Activated CD4-positive, alpha-beta T cell treated with anti-CD3 and anti-CD28 coated beads for 4 hours (primary cell): Measurements from ENCODE around the gene SEZ6.

ENCODE experiments used
- DNase-seq, 2 donors: peaks; one replicate each; pipeline ENCODE4 v3.0.0-alpha.2; 2020

The SEZ6 gene

DNA sequence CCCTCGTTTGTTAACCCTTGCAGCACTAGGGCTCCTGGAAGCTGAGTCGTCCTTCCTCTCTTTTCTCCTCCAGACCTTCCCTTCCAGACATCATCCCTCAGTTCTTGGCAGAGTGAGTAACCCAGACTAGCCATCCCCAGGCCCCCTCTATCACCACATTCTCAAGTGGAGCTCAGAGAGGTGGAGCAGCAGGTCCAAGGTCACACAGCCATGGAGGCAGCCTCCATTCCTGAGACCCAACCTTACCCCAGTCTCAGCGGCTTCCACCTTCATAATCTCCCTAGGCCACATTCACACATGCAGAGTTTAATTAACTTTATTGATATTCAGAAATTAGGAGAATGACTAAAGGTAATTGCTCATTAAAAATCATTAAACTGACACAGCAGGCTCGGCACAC lies 3.0 kb downstream of the SEZ6 start:
- no peak for DNase-seq

DNA sequence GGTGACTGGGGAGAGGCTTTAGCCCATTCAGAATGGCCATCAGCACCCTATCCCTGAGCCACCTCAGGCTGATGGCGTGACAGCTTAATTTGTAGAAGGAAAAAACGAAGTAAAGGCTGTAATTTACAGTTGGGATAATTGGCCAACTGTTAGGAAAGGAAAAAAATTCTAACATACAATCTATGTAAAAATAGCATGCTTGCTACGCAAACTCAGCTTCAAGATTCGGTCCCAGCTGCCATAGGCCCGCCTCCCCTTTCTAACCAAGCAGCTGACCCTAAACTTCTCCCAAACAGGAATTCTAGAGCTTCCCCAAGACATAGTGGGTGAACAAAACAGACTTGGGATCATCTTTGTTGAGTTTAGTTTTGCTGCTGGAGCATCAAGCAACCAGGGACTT lies 4.9 kb downstream of the SEZ6 start:
- no peak for DNase-seq

DNA sequence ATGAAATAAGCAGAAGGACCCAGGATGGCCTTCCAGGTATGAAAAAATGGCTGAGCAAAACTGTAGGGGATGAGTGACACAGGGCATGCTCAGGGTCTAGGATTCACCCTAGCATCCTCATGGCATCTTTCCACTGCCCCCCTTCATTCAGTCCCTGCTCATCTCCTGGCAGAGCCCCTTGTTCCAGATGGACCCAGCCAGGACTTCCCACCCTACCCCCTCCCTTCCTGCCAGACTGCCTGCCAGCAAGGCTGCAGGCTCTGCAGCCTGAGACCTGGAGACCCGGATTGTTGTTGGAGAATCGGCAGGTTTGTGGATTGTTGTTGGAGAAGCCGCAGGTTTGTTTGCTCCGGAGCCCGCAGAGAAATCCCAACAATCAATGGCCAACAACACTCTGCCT lies 6.6 kb downstream of the SEZ6 start:
- no peak for DNase-seq

DNA sequence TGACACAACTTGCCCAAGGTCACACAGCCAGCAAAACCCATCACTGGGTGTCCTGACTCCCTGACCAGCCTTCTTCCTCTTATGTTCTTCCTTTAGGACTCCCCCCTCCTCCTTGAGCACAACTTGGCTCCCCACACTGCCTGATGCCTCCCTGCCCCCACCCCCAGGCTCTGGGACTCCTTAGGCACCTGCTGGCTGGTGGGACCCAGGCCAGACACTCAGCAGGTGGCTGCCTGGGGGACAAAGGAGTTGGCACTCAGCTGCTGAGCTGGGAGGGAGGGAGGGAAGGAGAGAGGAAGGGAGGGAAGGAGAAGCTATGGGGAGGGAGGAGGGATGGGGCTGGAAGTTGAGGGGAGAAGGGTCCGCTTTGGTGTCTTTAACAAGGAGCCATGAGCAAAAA lies 8.0 kb downstream of the SEZ6 start:
- no peak for DNase-seq

DNA sequence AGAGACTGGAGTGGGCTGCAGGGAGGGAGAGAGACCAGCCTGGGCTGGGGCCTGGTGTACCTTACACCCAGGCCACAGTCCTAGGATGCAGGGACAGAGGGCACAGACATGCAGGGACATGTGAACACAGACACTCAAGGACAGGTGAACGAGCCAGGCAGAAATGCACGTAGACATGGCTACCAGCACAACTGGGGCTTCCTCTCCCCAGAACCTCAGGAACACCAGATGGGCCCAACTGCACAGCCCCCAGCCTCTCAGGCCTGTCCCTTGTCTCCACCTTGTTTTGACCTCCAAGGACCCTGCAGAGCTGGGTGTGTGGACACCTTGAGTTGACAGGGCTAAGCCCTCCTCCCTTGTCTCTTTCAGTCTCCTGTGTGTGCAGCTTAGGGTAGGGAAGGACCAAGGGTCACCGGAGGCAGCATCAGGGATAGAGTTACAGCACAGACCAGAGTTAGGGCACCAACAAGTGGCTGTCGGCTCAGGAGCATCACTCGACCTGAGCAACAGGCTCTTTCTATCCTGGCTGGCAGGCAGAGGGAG lies 9.2 kb downstream of the SEZ6 start:
- no peak for DNase-seq

DNA sequence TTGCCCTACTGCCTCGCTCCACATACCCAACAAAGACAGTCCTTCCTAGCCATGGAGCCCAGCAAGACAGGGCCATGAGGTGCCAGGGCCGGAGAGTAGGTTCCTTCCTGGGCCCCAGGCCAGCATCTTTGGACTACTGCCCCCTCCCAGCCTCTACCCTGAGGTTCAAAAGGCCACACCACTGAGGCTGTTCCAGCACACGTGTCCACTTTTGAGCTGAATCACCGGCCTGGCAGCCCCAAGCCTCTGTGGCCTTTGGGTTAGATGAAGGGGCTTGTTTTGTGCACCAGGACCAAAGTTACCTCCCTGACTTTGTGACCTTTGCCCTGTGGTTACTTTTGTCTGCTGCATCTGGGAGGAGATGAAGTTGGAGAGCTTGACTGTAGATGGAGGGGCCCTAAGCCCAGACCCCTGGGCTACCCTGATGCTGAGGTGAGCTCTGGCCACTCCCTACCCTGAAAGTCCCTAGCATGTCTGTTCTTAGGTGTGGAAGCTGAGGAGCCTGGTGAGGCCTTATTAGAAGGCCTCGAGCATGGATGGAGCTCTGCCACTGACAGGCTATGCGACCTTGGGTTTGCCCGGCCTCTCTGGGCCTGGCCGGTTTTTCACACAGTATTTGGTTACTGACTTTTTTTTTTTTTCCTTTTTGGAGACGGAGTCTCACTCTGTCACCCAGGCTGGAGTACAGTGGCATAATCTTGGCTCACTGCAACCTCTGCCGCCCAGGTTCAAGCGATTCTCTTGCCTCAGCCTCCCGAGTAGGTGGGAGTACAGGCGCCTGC lies 12.0 kb downstream of the SEZ6 start:
- DNase-seq = no peak

DNA sequence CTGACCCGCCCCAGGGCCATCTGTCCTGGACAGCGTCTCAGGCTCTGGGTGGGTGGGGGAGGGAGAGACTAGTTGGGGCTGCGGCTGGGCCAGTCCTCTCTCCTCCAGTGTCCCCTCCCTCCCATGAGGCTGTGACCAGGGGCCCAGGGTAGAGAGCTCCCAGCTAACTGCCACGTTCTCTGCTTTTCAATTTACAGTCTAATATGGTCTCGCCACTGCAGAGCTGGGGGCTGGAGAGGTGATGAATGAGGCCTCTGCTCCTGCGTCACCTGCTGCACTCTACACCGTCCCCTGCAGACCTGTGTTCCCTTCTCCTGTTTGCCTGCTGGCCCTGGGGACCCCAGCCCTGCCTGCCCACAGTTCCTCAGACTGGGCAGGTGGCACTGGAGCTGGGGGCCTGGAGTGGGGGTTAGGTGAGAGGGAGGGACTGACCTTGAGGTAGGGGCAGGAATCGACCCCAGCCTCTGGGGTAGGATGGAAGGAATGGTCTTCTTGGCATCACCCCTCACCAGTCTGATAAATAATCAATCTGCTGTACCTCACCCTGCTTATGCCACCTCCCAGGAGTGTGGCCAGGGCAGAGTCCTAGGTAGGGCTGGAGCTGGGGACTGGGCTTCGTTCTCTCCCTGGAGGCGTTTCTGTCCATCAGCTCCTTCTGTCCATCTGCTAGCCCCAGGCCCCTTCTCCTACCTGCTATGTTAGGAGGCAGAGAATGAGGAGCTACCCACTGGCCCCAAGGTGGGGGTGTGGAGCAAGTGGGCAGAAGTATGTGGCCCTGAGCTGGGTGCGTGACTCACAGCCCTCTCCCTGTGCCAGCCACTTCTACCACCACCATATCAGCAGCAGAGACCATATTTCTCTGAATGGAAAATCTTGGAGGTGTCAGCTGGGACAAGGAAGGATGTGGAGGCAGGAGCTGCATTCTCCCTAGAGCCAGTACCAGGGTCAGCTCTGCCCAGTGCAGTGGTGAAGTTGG lies 12.9 kb downstream of the SEZ6 start:
- no peak for DNase-seq

DNA sequence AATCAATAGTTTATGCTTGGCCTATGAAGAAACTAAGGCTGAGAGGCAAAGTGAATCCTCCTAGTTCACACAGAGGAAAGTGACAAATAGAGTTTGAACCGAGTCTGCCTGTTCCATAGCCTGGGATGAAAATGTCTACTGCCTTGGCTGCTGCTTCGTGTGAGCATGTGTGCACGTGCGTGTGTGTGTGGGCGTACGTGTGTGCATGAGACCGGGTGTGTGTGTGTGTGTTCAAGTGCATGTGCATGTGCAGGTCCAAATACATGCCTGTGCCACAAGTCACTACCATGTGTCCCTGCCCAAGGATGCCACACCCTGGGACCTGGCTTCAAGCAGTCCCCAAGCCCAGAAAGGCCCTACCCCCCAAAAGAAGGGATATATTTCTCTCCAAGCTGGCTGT lies 13.6 kb downstream of the SEZ6 start:
- DNase-seq = no peak

DNA sequence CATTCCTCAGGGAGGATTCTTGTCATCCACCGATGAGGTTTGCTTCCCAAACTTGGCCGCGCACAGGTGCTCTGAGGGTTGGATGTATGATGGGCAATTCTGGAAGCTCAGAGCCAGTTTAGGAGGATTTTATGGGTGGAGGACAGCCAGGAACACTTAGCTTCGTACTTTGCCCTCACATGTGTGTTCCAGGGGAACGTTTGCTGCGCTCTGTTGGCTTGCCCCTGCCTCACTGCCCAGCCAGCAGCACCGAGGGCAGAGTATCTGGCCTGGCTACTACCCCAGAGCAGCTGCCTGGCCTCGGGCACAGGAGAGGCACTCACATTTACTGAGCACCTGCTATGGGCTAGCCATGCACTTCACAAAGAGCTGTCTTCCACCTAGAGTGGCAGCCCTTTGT lies 14.1 kb downstream of the SEZ6 start:
- DNase-seq = no peak

DNA sequence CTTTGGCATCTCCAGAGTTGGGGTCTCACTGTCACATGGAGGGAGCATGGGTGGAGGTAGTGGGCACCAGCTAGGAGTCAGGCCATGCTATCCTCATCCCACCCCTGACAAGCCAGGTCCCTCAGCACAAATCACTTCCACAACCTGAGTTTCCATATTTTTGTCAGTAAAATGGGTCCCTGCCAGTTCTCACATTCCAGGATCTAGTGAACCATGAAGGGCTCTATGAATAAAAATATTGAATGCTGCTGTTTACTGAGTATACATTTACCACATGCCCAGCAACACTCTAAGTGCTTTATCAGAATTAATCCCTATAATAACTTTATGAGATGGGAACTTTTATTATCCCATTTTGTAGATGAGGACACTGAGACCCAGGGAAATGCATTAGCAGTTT lies 16.8 kb downstream of the SEZ6 start:
- DNase-seq = no peak

DNA sequence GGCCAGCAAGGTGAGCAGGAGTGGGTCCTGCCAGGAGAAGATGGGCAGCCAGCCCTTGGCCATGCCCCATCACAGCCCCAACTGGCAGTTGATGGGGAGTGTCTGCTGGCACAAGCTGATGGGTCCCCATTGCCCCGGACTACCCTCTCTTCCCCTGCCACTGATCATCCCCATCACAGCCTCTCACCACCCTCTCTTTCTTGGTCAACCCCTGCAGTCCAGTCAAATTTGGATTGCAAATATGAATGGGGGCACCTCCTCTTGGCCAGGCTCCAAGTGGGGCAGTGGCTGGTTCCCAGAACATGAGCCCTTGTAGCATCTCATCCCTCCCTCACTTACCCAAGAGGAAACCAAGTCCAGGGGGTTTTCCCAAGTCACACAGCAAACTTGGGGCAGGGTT lies 17.4 kb downstream of the SEZ6 start:
- no peak for DNase-seq

DNA sequence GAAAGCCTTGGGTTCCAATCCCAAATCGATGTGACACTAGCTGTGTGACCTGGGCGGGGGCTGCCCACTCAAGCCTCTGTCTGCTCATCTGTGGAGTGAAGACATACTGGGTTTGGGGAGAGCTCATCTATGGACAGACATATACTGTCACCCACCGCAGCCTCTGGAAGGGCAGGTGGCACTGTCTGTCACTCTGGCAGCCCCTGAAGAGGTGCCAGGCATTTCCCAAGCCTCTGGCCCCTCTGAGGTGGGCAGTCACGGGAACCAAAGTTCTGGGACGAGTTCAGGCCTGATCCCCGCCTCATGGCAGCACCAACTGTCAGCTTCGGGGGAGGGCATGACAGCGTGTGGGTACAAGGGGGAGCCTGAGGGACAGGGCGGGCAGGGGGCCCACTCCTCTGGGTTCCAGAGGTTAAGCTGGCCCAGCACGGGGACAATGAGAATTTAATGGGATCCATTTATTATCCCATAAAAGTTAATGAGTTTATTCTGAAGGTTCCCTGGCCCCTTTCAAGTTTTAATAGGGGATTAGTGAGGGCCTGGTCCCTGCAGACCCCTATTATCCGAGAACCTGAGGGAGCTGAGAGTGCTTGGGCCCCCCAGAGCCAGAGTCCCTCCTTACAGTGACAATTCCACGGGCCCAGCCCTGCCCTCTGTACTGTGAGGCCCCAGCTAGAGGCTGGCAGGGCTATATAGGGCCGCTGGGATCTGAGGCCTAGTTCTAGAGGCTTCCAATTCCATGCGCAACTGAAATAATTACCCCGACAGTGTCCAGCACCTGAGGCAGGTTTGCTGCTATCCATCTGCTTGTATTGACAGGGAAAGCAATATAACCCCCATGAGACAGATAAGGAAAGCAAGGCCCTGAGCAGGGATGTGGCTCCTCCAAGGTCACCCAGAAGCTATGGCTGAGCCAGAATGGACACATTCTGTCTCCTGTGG lies 18.8 kb downstream of the SEZ6 start:
- DNase-seq = no peak

DNA sequence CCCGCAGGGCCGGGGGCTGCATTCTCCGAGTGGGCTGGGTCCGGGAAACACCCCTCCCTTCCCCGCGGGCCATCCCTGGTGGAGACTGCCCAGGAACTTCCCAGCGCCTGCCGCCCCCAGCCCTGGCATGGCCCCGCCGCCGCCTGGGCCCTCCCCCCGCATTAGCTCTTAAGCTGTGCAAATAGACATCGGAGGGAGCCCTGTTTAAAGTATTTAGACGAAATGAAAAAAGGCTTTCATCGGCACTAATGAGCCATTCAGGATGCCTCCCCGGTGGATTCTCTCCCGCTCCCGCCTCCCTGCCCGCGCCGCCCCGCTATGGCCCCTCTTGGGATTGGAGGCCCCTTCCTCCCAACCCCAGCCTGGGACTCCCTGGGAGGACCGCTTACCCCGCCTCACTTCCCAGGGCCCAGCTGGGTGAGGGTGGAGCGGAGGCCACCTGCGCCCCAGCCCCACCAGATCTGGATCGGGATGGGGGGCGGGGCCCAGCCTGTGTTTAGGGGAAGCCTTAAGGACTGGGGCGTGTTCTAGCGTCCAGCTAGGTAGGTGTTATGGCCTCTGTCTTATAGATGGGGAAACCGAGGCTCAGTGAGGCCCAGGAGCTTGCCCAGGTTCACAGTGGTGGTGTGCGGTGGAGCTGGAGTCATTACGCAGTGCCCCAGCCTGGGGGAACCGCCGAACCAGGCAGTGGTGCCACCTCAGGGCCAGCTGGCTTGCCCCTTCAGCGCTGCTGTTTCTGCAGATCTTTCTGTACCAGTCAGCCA lies 19.7 kb downstream of the SEZ6 start:
- DNase-seq = no peak

DNA sequence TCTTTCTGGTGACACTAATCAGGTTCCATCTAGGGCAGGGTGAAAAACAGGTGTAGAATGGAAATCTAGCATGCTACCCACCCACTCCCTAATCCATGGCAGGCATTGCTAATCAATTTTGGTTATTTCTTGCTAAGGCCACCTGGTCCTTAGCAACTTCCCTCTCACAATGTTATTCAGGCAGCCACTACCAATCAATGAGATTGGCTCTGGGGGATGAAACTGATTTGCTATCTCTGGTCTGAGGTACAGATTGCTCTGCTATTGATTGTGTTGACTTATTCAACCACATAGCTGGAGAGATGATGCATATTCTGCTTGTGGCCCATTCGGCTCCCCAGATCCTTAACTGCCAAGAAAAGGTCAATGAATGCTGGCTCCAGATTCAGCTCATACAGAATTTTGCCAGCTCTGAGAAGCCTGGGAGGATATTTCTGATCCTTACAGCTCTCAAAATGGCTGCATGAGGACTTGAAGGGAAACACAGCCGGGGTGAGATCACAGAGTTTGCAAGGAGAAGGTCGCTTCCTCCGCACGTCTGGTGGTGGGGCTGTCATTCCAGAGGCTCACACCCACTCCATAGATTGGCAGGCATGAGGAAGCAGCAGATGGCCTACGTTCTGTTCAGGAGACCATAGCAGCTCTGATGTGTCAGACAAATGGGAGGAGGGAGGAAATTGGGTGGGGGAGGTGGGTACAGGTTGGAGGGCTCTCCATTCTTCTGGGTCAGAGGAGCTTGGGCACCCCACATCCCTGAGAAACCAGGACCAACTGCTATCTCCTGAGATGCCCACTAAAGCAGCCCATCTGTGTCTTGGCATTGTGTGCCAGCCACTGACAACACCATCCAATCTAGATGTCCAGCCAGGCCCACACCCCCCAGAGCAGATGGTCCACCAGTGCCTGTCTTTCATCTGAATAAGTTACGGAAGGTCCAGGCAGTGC lies 22.3 kb downstream of the SEZ6 start:
- DNase-seq = no peak

DNA sequence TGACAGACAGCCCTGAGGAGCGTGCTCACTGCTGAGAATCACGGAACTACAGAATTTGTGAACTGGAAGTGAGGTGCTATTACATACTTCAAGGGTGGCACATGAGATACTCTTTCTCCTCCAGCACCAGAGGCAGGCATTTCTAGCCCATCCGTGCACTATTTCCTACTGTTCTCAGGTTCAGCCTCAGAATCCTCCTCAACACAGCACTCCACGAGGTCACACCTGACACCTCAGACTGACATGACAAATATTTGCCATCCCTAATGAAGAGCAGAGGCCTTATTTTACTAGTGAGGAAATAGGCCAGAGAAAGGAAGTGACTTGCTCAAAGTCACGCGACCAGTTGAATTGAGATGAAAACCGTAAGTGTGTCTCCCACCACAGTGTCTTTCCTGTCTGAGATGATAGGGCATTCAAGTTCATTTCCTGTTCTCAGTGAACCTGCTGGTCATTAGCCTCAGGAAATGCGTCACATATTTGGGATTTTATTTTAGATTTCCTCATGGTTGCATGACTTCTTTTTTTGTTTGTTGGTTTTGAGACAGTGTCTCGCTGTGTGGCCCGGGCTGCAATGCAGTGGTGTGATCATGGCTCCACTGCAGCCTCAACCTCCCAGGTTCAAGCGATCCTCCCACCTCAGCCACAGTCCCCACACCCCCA lies 23.6 kb downstream of the SEZ6 start:
- DNase-seq = peak; percentile 36 to 38

DNA sequence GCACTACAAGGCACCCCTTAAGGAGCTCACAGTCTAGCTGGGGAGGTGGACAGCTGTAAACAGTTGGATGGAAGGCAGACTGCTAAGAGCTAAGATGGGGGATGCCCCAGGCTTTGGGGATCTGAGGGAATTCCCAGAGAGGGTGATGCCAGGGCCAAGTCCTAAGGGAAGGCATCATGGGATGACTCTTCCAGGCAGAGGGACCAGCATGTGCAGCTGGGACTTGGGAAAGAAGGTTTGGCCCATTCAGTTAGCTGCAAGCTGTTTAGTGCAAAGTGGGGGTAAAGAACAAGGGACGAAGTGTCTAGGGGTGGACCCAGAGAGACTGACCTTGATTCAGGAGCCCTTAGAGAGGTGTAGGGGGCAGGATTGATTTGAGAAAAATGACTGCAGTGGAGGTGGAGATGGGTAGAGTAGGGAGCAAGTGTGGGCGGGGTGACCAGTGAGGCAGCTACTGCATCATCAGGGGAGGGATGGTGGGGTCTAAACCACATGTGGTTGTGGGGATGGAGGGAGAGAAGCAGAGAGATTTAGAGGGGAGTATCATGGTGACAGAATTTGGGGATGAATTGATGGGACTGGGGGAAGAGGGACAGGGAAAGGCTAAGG lies 27.4 kb downstream of the SEZ6 start:
- DNase-seq = no peak

DNA sequence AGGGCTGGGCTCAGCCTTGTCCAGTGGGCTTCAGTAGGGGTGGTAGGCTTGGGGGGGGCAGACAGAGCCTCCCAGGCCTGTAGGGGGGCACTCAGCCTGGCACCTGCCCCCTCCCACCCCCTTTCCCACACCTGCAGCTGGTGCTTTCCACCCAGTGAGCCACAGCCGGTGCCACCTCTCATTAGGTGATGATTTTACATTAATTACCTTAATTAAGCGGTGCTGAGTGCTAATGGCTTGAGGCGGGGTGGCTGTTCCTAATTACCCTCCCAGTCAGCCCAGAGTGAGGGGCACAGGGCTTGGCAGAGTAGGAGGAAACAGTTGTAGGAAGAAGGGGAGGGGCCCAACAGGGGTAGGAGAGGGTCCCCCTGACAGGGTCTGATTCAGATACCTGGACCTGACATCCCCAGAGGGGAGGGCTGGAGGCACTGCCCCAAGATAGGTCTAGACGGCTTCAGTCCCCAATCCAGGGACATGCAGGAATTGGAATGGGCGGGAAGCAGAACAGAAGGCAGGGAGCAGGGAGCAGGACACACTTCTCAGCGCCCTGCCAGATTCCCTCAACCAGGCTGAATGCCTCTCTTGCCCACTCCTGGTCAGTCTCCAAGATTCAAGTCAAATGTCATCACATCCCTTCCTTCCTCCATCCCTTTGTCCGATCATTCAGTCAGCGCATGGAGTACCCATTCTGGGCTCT lies 28.0 kb downstream of the SEZ6 start:
- DNase-seq = no peak

DNA sequence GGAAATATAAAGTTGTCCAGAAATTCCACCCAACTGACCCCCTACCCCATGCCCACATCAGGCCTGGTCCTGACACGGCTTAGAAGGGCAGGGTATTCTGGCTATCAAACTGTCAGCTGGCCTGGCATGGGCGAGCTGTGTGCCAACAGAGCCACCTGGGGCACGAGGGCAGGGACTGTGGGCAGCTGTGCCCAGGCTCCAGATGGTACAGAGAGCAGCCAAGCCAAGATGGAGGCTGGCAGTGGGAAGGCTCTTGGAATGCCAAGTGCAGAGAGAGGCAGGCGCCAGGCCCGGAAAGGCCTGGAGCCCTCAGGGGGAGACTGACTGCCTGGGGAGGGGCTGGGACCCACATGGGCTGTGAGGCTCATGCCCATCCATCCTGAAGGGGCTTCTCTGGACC lies 30.2 kb downstream of the SEZ6 start:
- no peak for DNase-seq

DNA sequence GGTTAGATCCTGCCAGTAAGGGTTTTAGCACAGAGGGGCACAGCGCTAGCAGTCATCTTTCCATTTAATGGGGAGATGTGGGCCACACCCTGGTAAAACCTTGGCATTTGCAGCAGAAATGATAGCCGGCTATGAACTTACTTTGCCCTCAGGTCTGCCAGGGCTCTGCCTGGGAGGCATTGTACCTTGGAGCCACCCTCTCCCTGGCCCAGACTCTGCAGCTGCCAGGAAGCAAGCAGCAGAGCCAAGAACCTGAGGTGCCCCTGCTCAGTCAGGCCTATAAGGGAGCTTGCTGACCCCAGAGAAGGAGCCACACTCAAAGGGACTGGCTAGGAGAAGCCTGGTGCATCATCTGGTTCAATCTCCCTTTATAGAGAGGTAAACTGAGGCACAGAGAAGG lies 30.8 kb downstream of the SEZ6 start:
- no peak for DNase-seq
